ENCODE results near the gene MDFI.

Gene MDFI

GRCh38 chr6:41635365-41635764 is 2.9 kb upstream of the MDFI start:
- DNase-seq: no peak

- DNase-seq: no peak
Measured at GRCh38 chr6:41636833-41637193, 1.5 kb upstream of the MDFI start.

- peak in 1 of 3 donors; percentile 8 for DNase-seq
Measured at GRCh38 chr6:41637194-41638001, 870 bp upstream of the MDFI start.

GRCh38 chr6:41638935-41639808 is 904 bp downstream of the MDFI start:
- peak in 1 of 3 donors; percentile 16 for DNase-seq

GRCh38 chr6:41639809-41640371 is 1.6 kb downstream of the MDFI start:
- no peak for DNase-seq

- DNase-seq: no peak
Measured at GRCh38 chr6:41640426-41640825, 2.2 kb downstream of the MDFI start.

GRCh38 chr6:41641352-41641925 is 3.2 kb downstream of the MDFI start:
- no peak for DNase-seq

GRCh38 chr6:41642090-41642959 is 4.1 kb downstream of the MDFI start:
- no peak for DNase-seq

- peak; percentile 17 to 28 (median 24) for DNase-seq
Measured at GRCh38 chr6:41642960-41643898, 5.0 kb downstream of the MDFI start.

- DNase-seq: no peak
Measured at GRCh38 chr6:41643899-41644269, 5.6 kb downstream of the MDFI start.

GRCh38 chr6:41644297-41644879 is 6.1 kb downstream of the MDFI start:
- no peak for DNase-seq

- DNase-seq: no peak
Measured at GRCh38 chr6:41645007-41645618, 6.8 kb downstream of the MDFI start.

- no peak for DNase-seq
Measured at GRCh38 chr6:41646026-41646795, 7.9 kb downstream of the MDFI start.

GRCh38 chr6:41647061-41647511 is 8.8 kb downstream of the MDFI start:
- DNase-seq: no peak

GRCh38 chr6:41648070-41648585 is 9.9 kb downstream of the MDFI start:
- DNase-seq: no peak

GRCh38 chr6:41648921-41649320 is 10.7 kb downstream of the MDFI start:
- DNase-seq: no peak

GRCh38 chr6:41649596-41649995 is 11.3 kb downstream of the MDFI start:
- DNase-seq: no peak

- DNase-seq: no peak
Measured at GRCh38 chr6:41650120-41650519, 11.9 kb downstream of the MDFI start.

Measured in suppressor macrophage treated with lipopolysaccharide for 1 hour (primary cell).